Right atrium auricular region (tissue), 2 donors: ENCODE results near the gene NGFR. TPM values are rescaled to one million over a fixed set of nuclear protein-coding genes. Genes with fewer than 3 reads are reported as not detected.

Experiments used
- DNase-seq: peaks from one replicate; pipeline ENCODE4 v3.0.0-alpha.2; 2019; ENCODE audit warnings: low spot score
- H3K27ac ChIP-seq, 2 donors: fragments of 200-600 bp; sonication (generic); 1 replicate in 1 of 2; 2 replicates in 1 of 2; pipeline ENCODE4 v1.5.1; 2016 to 2019
- H3K27me3 ChIP-seq, 2 donors: fragments of 200-600 bp; sonication (generic); one replicate each; pipeline versions ENCODE4 v1.5.1 to v1.6.0; 2017 to 2019
- H3K36me3 ChIP-seq: fragments of 200-600 bp; sonication (generic); one replicate; pipeline ENCODE4 v1.5.1; 2016
- H3K4me1 ChIP-seq, 2 donors: fragments of 200-600 bp; sonication (generic); one replicate each; pipeline versions ENCODE4 v1.5.1 to v1.6.0; 2017 to 2019
- H3K4me3 ChIP-seq, 2 donors: fragments of 200-600 bp; sonication (generic); 1 replicate in 1 of 2; 2 replicates in 1 of 2; pipeline ENCODE4 v1.5.1; 2017 to 2019; ENCODE audit warnings: mild to moderate bottlenecking in 1 of 2, moderate library complexity in 1 of 2
- H3K9me3 ChIP-seq, 2 donors: fragments of 200-600 bp; sonication (generic); one replicate each; pipeline ENCODE4 v1.5.1; 2019
- total RNA-seq, 2 donors: library from RNA; depleted of rRNA; stranded (reverse); fragments of >200 nt; gene quantifications; one replicate each; pipeline ENCODE4 v1.1.0, GENCODE V29; 2016
- TF ChIP-seq, protein P1 (sequence below), 2 donors: fragments of 200-600 bp; sonication (generic); IDR thresholded peaks; one replicate each; pipeline ENCODE4 v1.5.1; 2019; ENCODE audit warnings: antibody characterized with exemption in 2 of 2

Gene NGFR
- total RNA-seq, 2 donors from 2014 or later, result 13.9 to 16.7 TPM

- DNase-seq, result no peak
- TF ChIP-seq, protein P1, sequence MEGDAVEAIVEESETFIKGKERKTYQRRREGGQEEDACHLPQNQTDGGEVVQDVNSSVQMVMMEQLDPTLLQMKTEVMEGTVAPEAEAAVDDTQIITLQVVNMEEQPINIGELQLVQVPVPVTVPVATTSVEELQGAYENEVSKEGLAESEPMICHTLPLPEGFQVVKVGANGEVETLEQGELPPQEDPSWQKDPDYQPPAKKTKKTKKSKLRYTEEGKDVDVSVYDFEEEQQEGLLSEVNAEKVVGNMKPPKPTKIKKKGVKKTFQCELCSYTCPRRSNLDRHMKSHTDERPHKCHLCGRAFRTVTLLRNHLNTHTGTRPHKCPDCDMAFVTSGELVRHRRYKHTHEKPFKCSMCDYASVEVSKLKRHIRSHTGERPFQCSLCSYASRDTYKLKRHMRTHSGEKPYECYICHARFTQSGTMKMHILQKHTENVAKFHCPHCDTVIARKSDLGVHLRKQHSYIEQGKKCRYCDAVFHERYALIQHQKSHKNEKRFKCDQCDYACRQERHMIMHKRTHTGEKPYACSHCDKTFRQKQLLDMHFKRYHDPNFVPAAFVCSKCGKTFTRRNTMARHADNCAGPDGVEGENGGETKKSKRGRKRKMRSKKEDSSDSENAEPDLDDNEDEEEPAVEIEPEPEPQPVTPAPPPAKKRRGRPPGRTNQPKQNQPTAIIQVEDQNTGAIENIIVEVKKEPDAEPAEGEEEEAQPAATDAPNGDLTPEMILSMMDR (IDR thresholded peaks at IDR 0.05), result no peak
These were observed 16.7 kb downstream of the NGFR start for GRCh38 chr17:49511810-49512209.

DNA sequence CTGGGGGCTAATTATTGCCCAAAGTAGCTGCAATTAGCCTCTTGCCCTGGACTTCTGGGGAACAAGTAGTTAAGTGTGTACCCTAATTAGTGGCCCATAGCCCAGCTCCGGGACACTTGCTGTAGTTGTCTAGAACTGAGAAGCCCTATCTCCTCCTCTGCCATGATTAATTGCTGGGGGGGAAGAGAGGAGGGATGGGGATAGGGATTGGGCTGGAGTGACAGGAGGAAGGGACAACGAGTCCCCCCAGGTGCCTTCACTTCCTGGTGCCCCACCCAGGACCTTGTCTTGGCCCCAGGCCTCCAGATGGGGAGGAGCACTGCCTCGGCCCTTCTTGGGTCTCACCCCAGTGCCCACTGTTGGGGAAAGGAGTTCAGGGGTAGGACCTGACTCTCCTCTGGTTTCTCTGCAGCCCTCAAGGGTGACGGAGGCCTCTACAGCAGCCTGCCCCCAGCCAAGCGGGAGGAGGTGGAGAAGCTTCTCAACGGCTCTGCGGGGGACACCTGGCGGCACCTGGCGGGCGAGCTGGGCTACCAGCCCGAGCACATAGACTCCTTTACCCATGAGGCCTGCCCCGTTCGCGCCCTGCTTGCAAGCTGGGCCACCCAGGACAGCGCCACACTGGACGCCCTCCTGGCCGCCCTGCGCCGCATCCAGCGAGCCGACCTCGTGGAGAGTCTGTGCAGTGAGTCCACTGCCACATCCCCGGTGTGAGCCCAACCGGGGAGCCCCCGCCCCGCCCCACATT lies 17.4 kb downstream of the NGFR start:
- no peaks in the 10 kb centered on the region for H3K36me3 ChIP-seq
- no peaks in the 10 kb centered on the region for H3K9me3 ChIP-seq
- TF ChIP-seq, protein P1 (IDR thresholded peaks at IDR 0.05), result no peak
- H3K4me3 ChIP-seq, result no peak overlapping the region
- H3K27me3 ChIP-seq, result no peaks in the 10 kb centered on the region
- no peak overlapping the region for H3K27ac ChIP-seq
- no peak for DNase-seq
- H3K4me1 ChIP-seq, result peaks cover 0 to 40% of the 10 kb centered on the region in 2 donors

More at GRCh38 chr17:49511810-49512209, 16.7 kb downstream of the NGFR start:
- no peak overlapping the region for H3K4me3 ChIP-seq
- no peaks in the 10 kb centered on the region for H3K27me3 ChIP-seq
- no peaks in the 10 kb centered on the region for H3K36me3 ChIP-seq
- no peak overlapping the region for H3K27ac ChIP-seq
- H3K9me3 ChIP-seq, result no peaks in the 10 kb centered on the region
- peaks cover 0 to 40% of the 10 kb centered on the region in 2 donors for H3K4me1 ChIP-seq

GRCh38 chr17:49513044-49513395 lies 17.9 kb downstream of the NGFR start:
- peaks cover 0 to 40% of the 10 kb centered on the region in 2 donors for H3K4me1 ChIP-seq
- H3K36me3 ChIP-seq, result no peaks in the 10 kb centered on the region
- no peak for DNase-seq
- no peak overlapping the region for H3K4me3 ChIP-seq
- peak overlapping the region in 1 of 2 donors; percentile 31 for H3K27ac ChIP-seq
- no peaks in the 10 kb centered on the region for H3K27me3 ChIP-seq
- TF ChIP-seq, protein P1 (IDR thresholded peaks at IDR 0.05), result no peak
- no peaks in the 10 kb centered on the region for H3K9me3 ChIP-seq

DNA sequence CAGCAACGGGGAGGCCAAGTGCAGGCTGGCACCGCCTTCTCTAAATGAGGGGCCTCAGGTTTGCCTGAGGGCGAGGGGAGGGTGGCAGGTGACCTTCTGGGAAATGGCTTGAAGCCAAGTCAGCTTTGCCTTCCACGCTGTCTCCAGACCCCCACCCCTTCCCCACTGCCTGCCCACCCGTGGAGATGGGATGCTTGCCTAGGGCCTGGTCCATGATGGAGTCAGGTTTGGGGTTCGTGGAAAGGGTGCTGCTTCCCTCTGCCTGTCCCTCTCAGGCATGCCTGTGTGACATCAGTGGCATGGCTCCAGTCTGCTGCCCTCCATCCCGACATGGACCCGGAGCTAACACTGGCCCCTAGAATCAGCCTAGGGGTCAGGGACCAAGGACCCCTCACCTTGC lies 18.5 kb downstream of the NGFR start:
- TF ChIP-seq, protein P1 (IDR thresholded peaks at IDR 0.05), result no peak
- Histone ChIP-seq H3K9me3 (no peaks in the 10 kb centered on the region), H3K36me3 (no peaks in the 10 kb centered on the region), H3K27ac (peak overlapping the region in 1 of 2 donors; percentile 31), H3K27me3 (no peaks in the 10 kb centered on the region), H3K4me1 (peaks cover 0 to 40% of the 10 kb centered on the region in 2 donors), H3K4me3 (no peak overlapping the region)
- DNase-seq, result no peak

DNA sequence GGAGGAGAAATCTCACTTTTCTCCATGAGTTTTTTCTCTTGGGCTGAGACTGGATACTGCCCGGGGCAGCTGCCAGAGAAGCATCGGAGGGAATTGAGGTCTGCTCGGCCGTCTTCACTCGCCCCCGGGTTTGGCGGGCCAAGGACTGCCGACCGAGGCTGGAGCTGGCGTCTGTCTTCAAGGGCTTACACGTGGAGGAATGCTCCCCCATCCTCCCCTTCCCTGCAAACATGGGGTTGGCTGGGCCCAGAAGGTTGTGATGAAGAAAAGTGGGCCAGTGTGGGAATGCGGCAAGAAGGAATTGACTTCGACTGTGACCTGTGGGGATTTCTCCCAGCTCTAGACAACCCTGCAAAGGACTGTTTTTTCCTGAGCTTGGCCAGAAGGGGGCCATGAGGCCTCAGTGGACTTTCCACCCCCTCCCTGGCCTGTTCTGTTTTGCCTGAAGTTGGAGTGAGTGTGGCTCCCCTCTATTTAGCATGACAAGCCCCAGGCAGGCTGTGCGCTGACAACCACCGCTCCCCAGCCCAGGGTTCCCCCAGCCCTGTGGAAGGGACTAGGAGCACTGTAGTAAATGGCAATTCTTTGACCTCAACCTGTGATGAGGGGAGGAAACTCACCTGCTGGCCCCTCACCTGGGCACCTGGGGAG lies 19.1 kb downstream of the NGFR start:
- no peak for DNase-seq
- peak overlapping the region; percentile 80 to 82 for H3K27ac ChIP-seq
- TF ChIP-seq, protein P1 (IDR thresholded peaks at IDR 0.05), result peak in 1 of 2 donors; percentile 16
- H3K36me3 ChIP-seq, result no peaks in the 10 kb centered on the region
- no peak overlapping the region for H3K4me3 ChIP-seq
- H3K4me1 ChIP-seq, result peaks cover 0 to 40% of the 10 kb centered on the region in 2 donors
- no peaks in the 10 kb centered on the region for H3K9me3 ChIP-seq
- H3K27me3 ChIP-seq, result no peaks in the 10 kb centered on the region
